ENCODE data around the gene KCNAB1. TPM values are rescaled to one million over a fixed set of nuclear protein-coding genes. Genes with fewer than 3 reads are reported as not detected.

The KCNAB1 gene
- total RNA-seq, 1 experiment from 2014 or later = 1.0 TPM

DNA sequence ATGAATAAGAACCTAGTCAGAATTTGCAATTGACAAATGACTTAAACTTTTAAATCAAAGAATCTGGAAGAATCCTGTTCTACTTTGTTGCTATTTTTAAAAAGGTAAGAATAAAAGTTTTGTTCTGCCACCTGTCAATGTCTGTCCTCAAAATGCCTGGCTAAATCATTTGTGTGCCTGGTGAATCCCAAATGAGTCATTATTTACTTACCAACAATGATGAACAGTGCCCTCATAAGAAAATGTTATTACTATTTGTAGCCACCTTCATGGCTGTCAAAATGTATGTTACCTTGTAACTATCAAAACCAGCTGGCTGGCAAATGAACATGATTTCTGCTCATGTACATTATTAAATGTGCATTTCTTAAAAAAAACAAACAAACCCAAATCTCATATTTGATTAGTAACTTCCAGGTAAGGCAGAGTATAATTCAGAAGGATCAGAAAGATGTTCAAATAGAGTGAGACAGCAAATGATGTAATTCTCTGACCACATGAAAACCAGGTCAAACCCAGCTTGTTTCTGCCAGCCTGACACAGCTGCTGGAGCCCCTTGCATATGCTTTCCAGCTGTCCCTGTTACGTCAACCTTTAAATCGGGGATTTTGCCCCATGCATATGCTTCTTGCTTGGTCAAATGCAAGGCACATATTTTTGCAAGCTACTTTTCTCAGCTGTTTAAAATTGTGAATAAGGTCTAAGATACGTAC lies 296.6 kb downstream of the KCNAB1 start:
- CTCF ChIA-PET = no interaction called here
- TF ChIP-seq, protein P1, sequence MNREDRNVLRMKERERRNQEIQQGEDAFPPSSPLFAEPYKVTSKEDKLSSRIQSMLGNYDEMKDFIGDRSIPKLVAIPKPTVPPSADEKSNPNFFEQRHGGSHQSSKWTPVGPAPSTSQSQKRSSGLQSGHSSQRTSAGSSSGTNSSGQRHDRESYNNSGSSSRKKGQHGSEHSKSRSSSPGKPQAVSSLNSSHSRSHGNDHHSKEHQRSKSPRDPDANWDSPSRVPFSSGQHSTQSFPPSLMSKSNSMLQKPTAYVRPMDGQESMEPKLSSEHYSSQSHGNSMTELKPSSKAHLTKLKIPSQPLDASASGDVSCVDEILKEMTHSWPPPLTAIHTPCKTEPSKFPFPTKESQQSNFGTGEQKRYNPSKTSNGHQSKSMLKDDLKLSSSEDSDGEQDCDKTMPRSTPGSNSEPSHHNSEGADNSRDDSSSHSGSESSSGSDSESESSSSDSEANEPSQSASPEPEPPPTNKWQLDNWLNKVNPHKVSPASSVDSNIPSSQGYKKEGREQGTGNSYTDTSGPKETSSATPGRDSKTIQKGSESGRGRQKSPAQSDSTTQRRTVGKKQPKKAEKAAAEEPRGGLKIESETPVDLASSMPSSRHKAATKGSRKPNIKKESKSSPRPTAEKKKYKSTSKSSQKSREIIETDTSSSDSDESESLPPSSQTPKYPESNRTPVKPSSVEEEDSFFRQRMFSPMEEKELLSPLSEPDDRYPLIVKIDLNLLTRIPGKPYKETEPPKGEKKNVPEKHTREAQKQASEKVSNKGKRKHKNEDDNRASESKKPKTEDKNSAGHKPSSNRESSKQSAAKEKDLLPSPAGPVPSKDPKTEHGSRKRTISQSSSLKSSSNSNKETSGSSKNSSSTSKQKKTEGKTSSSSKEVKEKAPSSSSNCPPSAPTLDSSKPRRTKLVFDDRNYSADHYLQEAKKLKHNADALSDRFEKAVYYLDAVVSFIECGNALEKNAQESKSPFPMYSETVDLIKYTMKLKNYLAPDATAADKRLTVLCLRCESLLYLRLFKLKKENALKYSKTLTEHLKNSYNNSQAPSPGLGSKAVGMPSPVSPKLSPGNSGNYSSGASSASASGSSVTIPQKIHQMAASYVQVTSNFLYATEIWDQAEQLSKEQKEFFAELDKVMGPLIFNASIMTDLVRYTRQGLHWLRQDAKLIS (CRISPR knock-in tag; IDR thresholded peaks at IDR 0.05; ENCODE audit: borderline replicate concordance) = no peak
- TF ChIP-seq TEAD1 (CRISPR knock-in tag; IDR thresholded peaks at IDR 0.05) (no peak), ZNF232 (CRISPR knock-in tag; IDR thresholded peaks at IDR 0.05) (no peak), ZNF671 (CRISPR knock-in tag; IDR thresholded peaks at IDR 0.05) (no peak), SP1 (CRISPR knock-in tag; conservative IDR thresholded peaks at IDR 0.05) (no peak), ATF1 (CRISPR knock-in tag; IDR thresholded peaks at IDR 0.05) (no peak)
- TF ChIP-seq, protein P2, sequence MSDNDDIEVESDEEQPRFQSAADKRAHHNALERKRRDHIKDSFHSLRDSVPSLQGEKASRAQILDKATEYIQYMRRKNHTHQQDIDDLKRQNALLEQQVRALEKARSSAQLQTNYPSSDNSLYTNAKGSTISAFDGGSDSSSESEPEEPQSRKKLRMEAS (CRISPR knock-in tag; IDR thresholded peaks at IDR 0.05) = no peak
- TF ChIP-seq, protein P3, sequence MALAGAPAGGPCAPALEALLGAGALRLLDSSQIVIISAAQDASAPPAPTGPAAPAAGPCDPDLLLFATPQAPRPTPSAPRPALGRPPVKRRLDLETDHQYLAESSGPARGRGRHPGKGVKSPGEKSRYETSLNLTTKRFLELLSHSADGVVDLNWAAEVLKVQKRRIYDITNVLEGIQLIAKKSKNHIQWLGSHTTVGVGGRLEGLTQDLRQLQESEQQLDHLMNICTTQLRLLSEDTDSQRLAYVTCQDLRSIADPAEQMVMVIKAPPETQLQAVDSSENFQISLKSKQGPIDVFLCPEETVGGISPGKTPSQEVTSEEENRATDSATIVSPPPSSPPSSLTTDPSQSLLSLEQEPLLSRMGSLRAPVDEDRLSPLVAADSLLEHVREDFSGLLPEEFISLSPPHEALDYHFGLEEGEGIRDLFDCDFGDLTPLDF (CRISPR knock-in tag; IDR thresholded peaks at IDR 0.05) = no peak
- TF ChIP-seq, protein P4, sequence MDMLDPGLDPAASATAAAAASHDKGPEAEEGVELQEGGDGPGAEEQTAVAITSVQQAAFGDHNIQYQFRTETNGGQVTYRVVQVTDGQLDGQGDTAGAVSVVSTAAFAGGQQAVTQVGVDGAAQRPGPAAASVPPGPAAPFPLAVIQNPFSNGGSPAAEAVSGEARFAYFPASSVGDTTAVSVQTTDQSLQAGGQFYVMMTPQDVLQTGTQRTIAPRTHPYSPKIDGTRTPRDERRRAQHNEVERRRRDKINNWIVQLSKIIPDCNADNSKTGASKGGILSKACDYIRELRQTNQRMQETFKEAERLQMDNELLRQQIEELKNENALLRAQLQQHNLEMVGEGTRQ (CRISPR knock-in tag; IDR thresholded peaks at IDR 0.05) = no peak
- TF ChIP-seq, protein P5, sequence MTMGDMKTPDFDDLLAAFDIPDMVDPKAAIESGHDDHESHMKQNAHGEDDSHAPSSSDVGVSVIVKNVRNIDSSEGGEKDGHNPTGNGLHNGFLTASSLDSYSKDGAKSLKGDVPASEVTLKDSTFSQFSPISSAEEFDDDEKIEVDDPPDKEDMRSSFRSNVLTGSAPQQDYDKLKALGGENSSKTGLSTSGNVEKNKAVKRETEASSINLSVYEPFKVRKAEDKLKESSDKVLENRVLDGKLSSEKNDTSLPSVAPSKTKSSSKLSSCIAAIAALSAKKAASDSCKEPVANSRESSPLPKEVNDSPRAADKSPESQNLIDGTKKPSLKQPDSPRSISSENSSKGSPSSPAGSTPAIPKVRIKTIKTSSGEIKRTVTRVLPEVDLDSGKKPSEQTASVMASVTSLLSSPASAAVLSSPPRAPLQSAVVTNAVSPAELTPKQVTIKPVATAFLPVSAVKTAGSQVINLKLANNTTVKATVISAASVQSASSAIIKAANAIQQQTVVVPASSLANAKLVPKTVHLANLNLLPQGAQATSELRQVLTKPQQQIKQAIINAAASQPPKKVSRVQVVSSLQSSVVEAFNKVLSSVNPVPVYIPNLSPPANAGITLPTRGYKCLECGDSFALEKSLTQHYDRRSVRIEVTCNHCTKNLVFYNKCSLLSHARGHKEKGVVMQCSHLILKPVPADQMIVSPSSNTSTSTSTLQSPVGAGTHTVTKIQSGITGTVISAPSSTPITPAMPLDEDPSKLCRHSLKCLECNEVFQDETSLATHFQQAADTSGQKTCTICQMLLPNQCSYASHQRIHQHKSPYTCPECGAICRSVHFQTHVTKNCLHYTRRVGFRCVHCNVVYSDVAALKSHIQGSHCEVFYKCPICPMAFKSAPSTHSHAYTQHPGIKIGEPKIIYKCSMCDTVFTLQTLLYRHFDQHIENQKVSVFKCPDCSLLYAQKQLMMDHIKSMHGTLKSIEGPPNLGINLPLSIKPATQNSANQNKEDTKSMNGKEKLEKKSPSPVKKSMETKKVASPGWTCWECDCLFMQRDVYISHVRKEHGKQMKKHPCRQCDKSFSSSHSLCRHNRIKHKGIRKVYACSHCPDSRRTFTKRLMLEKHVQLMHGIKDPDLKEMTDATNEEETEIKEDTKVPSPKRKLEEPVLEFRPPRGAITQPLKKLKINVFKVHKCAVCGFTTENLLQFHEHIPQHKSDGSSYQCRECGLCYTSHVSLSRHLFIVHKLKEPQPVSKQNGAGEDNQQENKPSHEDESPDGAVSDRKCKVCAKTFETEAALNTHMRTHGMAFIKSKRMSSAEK (CRISPR knock-in tag; IDR thresholded peaks at IDR 0.05; ENCODE audit: borderline replicate concordance) = no peak
- TF ChIP-seq, protein P6, sequence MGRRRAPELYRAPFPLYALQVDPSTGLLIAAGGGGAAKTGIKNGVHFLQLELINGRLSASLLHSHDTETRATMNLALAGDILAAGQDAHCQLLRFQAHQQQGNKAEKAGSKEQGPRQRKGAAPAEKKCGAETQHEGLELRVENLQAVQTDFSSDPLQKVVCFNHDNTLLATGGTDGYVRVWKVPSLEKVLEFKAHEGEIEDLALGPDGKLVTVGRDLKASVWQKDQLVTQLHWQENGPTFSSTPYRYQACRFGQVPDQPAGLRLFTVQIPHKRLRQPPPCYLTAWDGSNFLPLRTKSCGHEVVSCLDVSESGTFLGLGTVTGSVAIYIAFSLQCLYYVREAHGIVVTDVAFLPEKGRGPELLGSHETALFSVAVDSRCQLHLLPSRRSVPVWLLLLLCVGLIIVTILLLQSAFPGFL (CRISPR knock-in tag; IDR thresholded peaks at IDR 0.05; ENCODE audit: borderline replicate concordance) = no peak
- TF ChIP-seq, protein P7, sequence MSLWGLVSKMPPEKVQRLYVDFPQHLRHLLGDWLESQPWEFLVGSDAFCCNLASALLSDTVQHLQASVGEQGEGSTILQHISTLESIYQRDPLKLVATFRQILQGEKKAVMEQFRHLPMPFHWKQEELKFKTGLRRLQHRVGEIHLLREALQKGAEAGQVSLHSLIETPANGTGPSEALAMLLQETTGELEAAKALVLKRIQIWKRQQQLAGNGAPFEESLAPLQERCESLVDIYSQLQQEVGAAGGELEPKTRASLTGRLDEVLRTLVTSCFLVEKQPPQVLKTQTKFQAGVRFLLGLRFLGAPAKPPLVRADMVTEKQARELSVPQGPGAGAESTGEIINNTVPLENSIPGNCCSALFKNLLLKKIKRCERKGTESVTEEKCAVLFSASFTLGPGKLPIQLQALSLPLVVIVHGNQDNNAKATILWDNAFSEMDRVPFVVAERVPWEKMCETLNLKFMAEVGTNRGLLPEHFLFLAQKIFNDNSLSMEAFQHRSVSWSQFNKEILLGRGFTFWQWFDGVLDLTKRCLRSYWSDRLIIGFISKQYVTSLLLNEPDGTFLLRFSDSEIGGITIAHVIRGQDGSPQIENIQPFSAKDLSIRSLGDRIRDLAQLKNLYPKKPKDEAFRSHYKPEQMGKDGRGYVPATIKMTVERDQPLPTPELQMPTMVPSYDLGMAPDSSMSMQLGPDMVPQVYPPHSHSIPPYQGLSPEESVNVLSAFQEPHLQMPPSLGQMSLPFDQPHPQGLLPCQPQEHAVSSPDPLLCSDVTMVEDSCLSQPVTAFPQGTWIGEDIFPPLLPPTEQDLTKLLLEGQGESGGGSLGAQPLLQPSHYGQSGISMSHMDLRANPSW (CRISPR knock-in tag; conservative IDR thresholded peaks at IDR 0.05; ENCODE audit: low read depth) = no peak
- TF ChIP-seq, protein P8, sequence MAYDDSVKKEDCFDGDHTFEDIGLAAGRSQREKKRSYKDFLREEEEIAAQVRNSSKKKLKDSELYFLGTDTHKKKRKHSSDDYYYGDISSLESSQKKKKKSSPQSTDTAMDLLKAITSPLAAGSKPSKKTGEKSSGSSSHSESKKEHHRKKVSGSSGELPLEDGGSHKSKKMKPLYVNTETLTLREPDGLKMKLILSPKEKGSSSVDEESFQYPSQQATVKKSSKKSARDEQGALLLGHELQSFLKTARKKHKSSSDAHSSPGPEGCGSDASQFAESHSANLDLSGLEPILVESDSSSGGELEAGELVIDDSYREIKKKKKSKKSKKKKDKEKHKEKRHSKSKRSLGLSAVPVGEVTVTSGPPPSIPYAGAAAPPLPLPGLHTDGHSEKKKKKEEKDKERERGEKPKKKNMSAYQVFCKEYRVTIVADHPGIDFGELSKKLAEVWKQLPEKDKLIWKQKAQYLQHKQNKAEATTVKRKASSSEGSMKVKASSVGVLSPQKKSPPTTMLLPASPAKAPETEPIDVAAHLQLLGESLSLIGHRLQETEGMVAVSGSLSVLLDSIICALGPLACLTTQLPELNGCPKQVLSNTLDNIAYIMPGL (CRISPR knock-in tag; IDR thresholded peaks at IDR 0.05) = no peak
- TF ChIP-seq, protein P9, sequence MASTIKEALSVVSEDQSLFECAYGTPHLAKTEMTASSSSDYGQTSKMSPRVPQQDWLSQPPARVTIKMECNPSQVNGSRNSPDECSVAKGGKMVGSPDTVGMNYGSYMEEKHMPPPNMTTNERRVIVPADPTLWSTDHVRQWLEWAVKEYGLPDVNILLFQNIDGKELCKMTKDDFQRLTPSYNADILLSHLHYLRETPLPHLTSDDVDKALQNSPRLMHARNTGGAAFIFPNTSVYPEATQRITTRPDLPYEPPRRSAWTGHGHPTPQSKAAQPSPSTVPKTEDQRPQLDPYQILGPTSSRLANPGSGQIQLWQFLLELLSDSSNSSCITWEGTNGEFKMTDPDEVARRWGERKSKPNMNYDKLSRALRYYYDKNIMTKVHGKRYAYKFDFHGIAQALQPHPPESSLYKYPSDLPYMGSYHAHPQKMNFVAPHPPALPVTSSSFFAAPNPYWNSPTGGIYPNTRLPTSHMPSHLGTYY (CRISPR knock-in tag; IDR thresholded peaks at IDR 0.05) = no peak
- TF ChIP-seq, protein P10, sequence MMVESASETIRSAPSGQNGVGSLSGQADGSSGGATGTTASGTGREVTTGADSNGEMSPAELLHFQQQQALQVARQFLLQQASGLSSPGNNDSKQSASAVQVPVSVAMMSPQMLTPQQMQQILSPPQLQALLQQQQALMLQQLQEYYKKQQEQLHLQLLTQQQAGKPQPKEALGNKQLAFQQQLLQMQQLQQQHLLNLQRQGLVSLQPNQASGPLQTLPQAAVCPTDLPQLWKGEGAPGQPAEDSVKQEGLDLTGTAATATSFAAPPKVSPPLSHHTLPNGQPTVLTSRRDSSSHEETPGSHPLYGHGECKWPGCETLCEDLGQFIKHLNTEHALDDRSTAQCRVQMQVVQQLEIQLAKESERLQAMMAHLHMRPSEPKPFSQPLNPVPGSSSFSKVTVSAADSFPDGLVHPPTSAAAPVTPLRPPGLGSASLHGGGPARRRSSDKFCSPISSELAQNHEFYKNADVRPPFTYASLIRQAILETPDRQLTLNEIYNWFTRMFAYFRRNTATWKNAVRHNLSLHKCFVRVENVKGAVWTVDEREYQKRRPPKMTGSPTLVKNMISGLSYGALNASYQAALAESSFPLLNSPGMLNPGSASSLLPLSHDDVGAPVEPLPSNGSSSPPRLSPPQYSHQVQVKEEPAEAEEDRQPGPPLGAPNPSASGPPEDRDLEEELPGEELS (CRISPR knock-in tag; IDR thresholded peaks at IDR 0.05) = no peak
- POLR2A ChIA-PET = no interaction called here
- H3K27me3 Mint-ChIP-seq (ENCODE audit: low read depth) = no peaks in the 10 kb centered on the region
- no peaks in the 10 kb centered on the region for H3K36me3 Mint-ChIP-seq
- ATAC-seq (no peak), DNase-seq (ENCODE audit: low spot score) (no peak)
- no peak overlapping the region for H3K27ac Mint-ChIP-seq
- peaks cover 7% of the 10 kb centered on the region for H3K4me1 Mint-ChIP-seq
- H3K4me3 Mint-ChIP-seq = no peak overlapping the region
- peaks cover 8% of the 10 kb centered on the region for H3K9me3 Mint-ChIP-seq

Data from WTC11 (cell line).